Globus pallidus (tissue), 1 donor: ENCODE measurements around the gene TMEM115.
A peak's percentile ranks its signal among the peaks of the same experiment; 100 is the strongest.

Experiments
- DNase-seq: peaks from one replicate; pipeline ENCODE4 v3.0.0-alpha.2; 2015; ENCODE audit warnings: low spot score

The TMEM115 gene

GRCh38 chr3:50352781-50353180 is 6.5 kb downstream of the TMEM115 start:
- DNase-seq: no peak

- no peak for DNase-seq
Measured at GRCh38 chr3:50351323-50351697, 8.0 kb downstream of the TMEM115 start.

GRCh38 chr3:50350527-50351322 is 8.6 kb downstream of the TMEM115 start, which contains the start of the genes CYB561D2 and NPRL2:
Gene CYB561D2, plus strand, starts transcription at chr3:50350862. Its CDS starts 572 bp downstream, at chr3:50351434.
Gene NPRL2, minus strand, starts transcription at chr3:50350775. Its CDS starts 123 bp downstream, at chr3:50350652.
- DNase-seq: peak; percentile 96

GRCh38 chr3:50350213-50350526 is 9.2 kb downstream of the TMEM115 start:
- no peak for DNase-seq

- DNase-seq: peak; percentile 62
Measured at GRCh38 chr3:50347187-50347813, 12.0 kb downstream of the TMEM115 start.

GRCh38 chr3:50345586-50346234 is 13.6 kb downstream of the TMEM115 start, which contains the start of gene ZMYND10:
Gene ZMYND10, minus strand, starts transcription at chr3:50345732. Its CDS starts 153 bp downstream, at chr3:50345579.
- no peak for DNase-seq

GRCh38 chr3:50345008-50345407 is 14.3 kb downstream of the TMEM115 start:
- no peak for DNase-seq

- DNase-seq: no peak
Measured at GRCh38 chr3:50342813-50343633, 16.3 kb downstream of the TMEM115 start.

GRCh38 chr3:50341996-50342650 is 17.2 kb downstream of the TMEM115 start:
- no peak for DNase-seq

GRCh38 chr3:50341537-50341936 is 17.8 kb downstream of the TMEM115 start:
- DNase-seq: no peak

- DNase-seq: no peak
Measured at GRCh38 chr3:50340448-50341329, 18.6 kb downstream of the TMEM115 start, which contains the start of gene RASSF1. Gene RASSF1, minus strand, starts transcription at chr3:50340836. Its CDS starts 31 bp downstream, at chr3:50340805.

GRCh38 chr3:50340147-50340447 is 19.2 kb downstream of the TMEM115 start:
- DNase-seq: no peak

GRCh38 chr3:50339485-50340146 is 19.7 kb downstream of the TMEM115 start:
- no peak for DNase-seq

- no peak for DNase-seq
Measured at GRCh38 chr3:50338965-50339364, 20.4 kb downstream of the TMEM115 start.

GRCh38 chr3:50337175-50337861 is 22.0 kb downstream of the TMEM115 start:
- peak; percentile 97 for DNase-seq

- DNase-seq: no peak
Measured at GRCh38 chr3:50336452-50337174, 22.7 kb downstream of the TMEM115 start.

- DNase-seq: no peak
Measured at GRCh38 chr3:50334339-50335075, 24.8 kb downstream of the TMEM115 start.

GRCh38 chr3:50333744-50334328 is 25.5 kb downstream of the TMEM115 start:
- no peak for DNase-seq
